Fibroblast of lung (primary cell): ENCODE data around the gene LGR6. TPM values are rescaled to one million over a fixed set of nuclear protein-coding genes. Genes with fewer than 3 reads are reported as not detected.
"Not testable (repeated sequence)": the region's sequence is repeated elsewhere in the genome, so short reads cannot be mapped to it uniquely, and the experiment has no call there.

ENCODE experiments used
- DNase-seq, 2 donors: peaks; one replicate each; pipeline versions ENCODE4 v3.0.0 to v3.0.0-alpha.2; 2010; ENCODE audit warnings: low read depth in 2 of 2
- H2AFZ ChIP-seq: 2 replicates; pipeline ENCODE4 v1.5.1; 2012; ENCODE audit warnings: low read length, control low read depth, inconsistent platforms
- H3K27ac ChIP-seq: 2 replicates; pipeline ENCODE4 v1.5.1; 2011; ENCODE audit warnings: low read length, control low read depth; ENCODE audit not compliant: insufficient read depth
- H3K27me3 ChIP-seq: 2 replicates; pipeline ENCODE4 v1.5.1; 2011; ENCODE audit warnings: mild to moderate bottlenecking, low read length; ENCODE audit not compliant: control insufficient read depth, insufficient read depth
- H3K36me3 ChIP-seq: 2 replicates; pipeline ENCODE4 v1.5.1; 2011; ENCODE audit warnings: low read length; ENCODE audit not compliant: control insufficient read depth, insufficient read depth
- H3K4me1 ChIP-seq: 2 replicates; pipeline ENCODE4 v1.5.1; 2011; ENCODE audit warnings: low read length; ENCODE audit not compliant: control insufficient read depth, insufficient read depth; ENCODE audit errors: extremely low read depth
- H3K4me2 ChIP-seq: 2 replicates; pipeline ENCODE4 v1.5.1; 2011; ENCODE audit warnings: low read length, control low read depth; ENCODE audit not compliant: insufficient read depth; ENCODE audit errors: extremely low read depth
- H3K4me3 ChIP-seq, 4 experiments: fragments of 200-600 bp in 1 of 4; sonication (generic) in 1 of 4; replicated peaks in 1 of 4; 2 replicates each; pipeline ENCODE4 v1.5.1; 2011 to 2016; ENCODE audit warnings: low read length in 4 of 4, low read depth in 3 of 4, mild to moderate bottlenecking in 3 of 4, control low read depth in 2 of 4, inconsistent platforms in 1 of 4, mixed read lengths in 1 of 4; ENCODE audit not compliant: insufficient read depth in 1 of 4; ENCODE audit errors: control extremely low read depth in 1 of 4
- H3K79me2 ChIP-seq: 2 replicates; pipeline ENCODE4 v1.5.1; 2012; ENCODE audit warnings: mild to moderate bottlenecking, low read length, inconsistent platforms; ENCODE audit not compliant: control insufficient read depth, insufficient read depth
- H3K9ac ChIP-seq: 2 replicates; pipeline ENCODE4 v1.5.1; 2011; ENCODE audit warnings: mild to moderate bottlenecking, low read length, control low read depth; ENCODE audit not compliant: insufficient read depth
- H3K9me3 ChIP-seq: 2 replicates; pipeline ENCODE4 v1.5.1; 2012; ENCODE audit warnings: low read depth, low read length; ENCODE audit not compliant: control insufficient read depth, insufficient read depth
- H4K20me1 ChIP-seq: 2 replicates; pipeline ENCODE4 v1.5.1; 2011; ENCODE audit warnings: low read length; ENCODE audit not compliant: control insufficient read depth, insufficient read depth; ENCODE audit errors: extremely low read depth
- EZH2 ChIP-seq: IDR thresholded peaks from 2 replicates; pipeline ENCODE4 v1.5.1; 2012; ENCODE audit warnings: low read length, control low read depth, mild to moderate bottlenecking; ENCODE audit errors: missing control alignments
- polyA plus RNA-seq, 2 donors: library from polyadenylated mRNA; depleted of rRNA in 1 of 2; stranded (reverse) in 1 of 2; unstranded in 1 of 2; fragments of >200 nt; gene quantifications; 2 replicates each; pipeline ENCODE4 v1.2.1, GENCODE V29; 2011 to 2012; ENCODE audit warnings: missing spikeins in 1 of 2
- total RNA-seq: library from RNA; depleted of rRNA; stranded (reverse); fragments of >200 nt; gene quantifications from 2 replicates; pipeline ENCODE4 v1.2.1, GENCODE V29; 2014
- TF ChIP-seq, protein P1 (sequence below), 2 donors: IDR thresholded peaks in 1 of 2; conservative IDR thresholded peaks in 1 of 2; 1 replicate in 1 of 2; 2 replicates in 1 of 2; pipeline ENCODE4 v1.5.1; 2011 to 2012; ENCODE audit warnings: low read length in 2 of 2, control low read depth in 1 of 2, inconsistent platforms in 1 of 2, low read depth in 1 of 2, mild to moderate bottlenecking in 1 of 2

The LGR6 gene
- total and polyA plus RNA-seq, 2 donors (not counting 1 experiment from before 2014, with no cell fraction given): 0.02 TPM; not detected in 1

DNA sequence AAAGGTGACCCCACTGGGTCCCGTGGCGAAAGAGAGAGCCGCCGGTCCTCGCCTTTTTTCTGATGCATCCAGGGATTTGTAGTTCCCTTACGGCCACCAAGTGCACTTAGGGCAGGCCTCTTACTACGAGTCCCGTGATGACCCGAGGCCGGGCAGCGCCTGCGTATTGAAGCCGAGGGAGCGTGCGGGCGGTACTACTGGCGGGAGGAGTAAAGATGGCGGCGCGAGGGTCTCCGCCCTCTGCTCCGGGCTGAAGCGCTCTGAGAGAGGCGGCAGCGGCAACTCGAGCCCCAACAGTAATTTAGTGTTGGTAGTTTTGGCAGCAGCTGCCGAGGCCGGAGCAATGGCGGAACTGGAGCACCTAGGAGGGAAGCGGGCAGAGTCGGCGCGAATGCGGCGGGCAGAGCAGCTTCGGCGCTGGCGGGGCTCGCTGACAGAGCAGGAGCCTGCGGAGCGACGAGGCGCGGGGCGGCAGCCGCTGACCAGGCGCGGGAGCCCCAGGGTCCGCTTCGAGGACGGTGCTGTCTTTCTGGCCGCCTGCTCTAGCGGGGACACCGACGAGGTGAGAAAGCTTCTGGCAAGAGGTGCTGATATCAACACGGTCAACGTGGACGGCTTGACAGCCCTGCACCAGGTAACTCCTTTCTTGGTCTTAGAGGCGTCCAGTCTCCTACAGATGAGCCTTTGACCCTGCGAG, 155.1 kb downstream of the LGR6 start, which contains the start of gene PPP1R12B:
Gene PPP1R12B, plus strand, starts transcription at position 191 of the 697 bp plus-strand sequence. Its CDS starts 153 bp downstream, at position 344.
- Histone ChIP-seq H3K4me1 (no peaks in the 10 kb centered on the region), H3K4me3 (peak within 1 kb of the TSS; percentile 63 to 98 (median 86)), H3K27ac (peak within 1 kb of the TSS; percentile 96), H4K20me1 (no peaks in the 10 kb centered on the region), H3K79me2 (peaks cover 12% of the 10 kb centered on the region), H3K9ac (peak within 1 kb of the TSS; percentile 99), H3K27me3 (no peaks in the 10 kb centered on the region), H3K9me3 (no peaks in the 10 kb centered on the region), H2AFZ (peak within 1 kb of the TSS; percentile 87), H3K4me2 (peak within 1 kb of the TSS; percentile 93), H3K36me3 (no peaks in the 10 kb centered on the region)
- TF ChIP-seq, protein P1, sequence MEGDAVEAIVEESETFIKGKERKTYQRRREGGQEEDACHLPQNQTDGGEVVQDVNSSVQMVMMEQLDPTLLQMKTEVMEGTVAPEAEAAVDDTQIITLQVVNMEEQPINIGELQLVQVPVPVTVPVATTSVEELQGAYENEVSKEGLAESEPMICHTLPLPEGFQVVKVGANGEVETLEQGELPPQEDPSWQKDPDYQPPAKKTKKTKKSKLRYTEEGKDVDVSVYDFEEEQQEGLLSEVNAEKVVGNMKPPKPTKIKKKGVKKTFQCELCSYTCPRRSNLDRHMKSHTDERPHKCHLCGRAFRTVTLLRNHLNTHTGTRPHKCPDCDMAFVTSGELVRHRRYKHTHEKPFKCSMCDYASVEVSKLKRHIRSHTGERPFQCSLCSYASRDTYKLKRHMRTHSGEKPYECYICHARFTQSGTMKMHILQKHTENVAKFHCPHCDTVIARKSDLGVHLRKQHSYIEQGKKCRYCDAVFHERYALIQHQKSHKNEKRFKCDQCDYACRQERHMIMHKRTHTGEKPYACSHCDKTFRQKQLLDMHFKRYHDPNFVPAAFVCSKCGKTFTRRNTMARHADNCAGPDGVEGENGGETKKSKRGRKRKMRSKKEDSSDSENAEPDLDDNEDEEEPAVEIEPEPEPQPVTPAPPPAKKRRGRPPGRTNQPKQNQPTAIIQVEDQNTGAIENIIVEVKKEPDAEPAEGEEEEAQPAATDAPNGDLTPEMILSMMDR (conservative IDR thresholded peaks at IDR 0.05 in 1 of 2, IDR thresholded peaks at IDR 0.05 in 1 of 2; ENCODE audit: low read depth in 1 of 2, low read length in 2 of 2): no peak
- TF ChIP-seq EZH2: no peak
- DNase-seq: peak; percentile 99

- Histone ChIP-seq H2AFZ (peak overlapping the region; percentile 87), H3K4me2 (peak overlapping the region; percentile 93), H3K27me3 (no peaks in the 10 kb centered on the region), H4K20me1 (no peaks in the 10 kb centered on the region), H3K4me3 (peak overlapping the region; percentile 63 to 98 (median 86)), H3K9ac (peak overlapping the region; percentile 99), H3K79me2 (peaks cover 12% of the 10 kb centered on the region), H3K9me3 (no peaks in the 10 kb centered on the region), H3K4me1 (no peaks in the 10 kb centered on the region), H3K36me3 (no peaks in the 10 kb centered on the region), H3K27ac (peak overlapping the region; percentile 96)
- TF ChIP-seq, protein P1 (conservative IDR thresholded peaks at IDR 0.05 in 1 of 2, IDR thresholded peaks at IDR 0.05 in 1 of 2; ENCODE audit: low read depth in 1 of 2, low read length in 2 of 2): no peak
- no peak for TF ChIP-seq EZH2
- peak; percentile 67 to 75 for DNase-seq
These were observed 155.8 kb downstream of the LGR6 start for GRCh38 chr1:202349206-202349928.

GRCh38 chr1:202351725-202352124, 158.1 kb downstream of the LGR6 start:
- no peaks in the 10 kb centered on the region for H3K27me3 ChIP-seq
- DNase-seq: peak; percentile 22 to 49

DNA sequence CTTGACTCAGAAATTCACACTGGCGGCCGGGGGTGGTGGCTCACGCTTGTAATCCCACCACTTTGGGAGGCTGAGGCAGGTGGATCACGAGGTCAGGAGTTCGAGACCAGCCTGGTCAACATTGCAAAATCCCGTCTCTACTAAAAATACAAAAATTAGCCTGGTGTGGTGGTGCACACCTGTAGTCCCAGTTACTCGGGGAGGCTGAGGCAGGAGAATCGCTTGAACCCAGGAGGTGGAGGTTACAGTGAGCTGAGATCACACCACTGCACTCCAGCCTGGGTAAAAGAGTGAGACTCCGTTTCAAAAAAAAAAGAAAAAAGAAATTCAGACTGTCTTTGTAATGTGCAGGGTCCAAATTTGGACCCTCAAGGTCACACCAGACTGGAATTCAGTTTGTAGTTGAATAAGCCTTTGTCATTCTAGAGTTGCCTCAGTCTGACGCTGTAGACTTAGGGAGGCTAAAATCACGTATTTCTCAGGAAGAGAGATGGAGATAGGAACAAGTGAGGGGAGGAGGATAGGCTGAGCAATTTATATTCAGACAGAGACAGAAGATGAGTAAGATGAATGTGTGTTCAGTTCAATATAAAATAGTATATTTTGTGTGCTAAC, 159.1 kb downstream of the LGR6 start:
- not testable (repeated sequence) for H3K27me3 ChIP-seq, H3K9ac ChIP-seq, DNase-seq, H3K36me3 ChIP-seq, H3K4me3 ChIP-seq, H3K27ac ChIP-seq, H2AFZ ChIP-seq, H3K4me1 ChIP-seq, H3K9me3 ChIP-seq, H4K20me1 ChIP-seq, H3K4me2 ChIP-seq
- peaks cover 12% of the 10 kb centered on the region for H3K79me2 ChIP-seq

More at GRCh38 chr1:202351725-202352124, 158.1 kb downstream of the LGR6 start:
- no peak overlapping the region for H3K9ac ChIP-seq
- H2AFZ ChIP-seq: no peak overlapping the region
- no peaks in the 10 kb centered on the region for H3K4me1 ChIP-seq
- no peak overlapping the region for H3K4me3 ChIP-seq
- no peaks in the 10 kb centered on the region for H3K36me3 ChIP-seq
- TF ChIP-seq, protein P1 (conservative IDR thresholded peaks at IDR 0.05 in 1 of 2, IDR thresholded peaks at IDR 0.05 in 1 of 2; ENCODE audit: low read depth in 1 of 2, low read length in 2 of 2): no peak
- no peak for TF ChIP-seq EZH2
- peak overlapping the region; percentile 17 for H3K4me2 ChIP-seq
- no peaks in the 10 kb centered on the region for H4K20me1 ChIP-seq
- peaks cover 12% of the 10 kb centered on the region for H3K79me2 ChIP-seq
- H3K9me3 ChIP-seq: no peaks in the 10 kb centered on the region
- H3K27ac ChIP-seq: no peak overlapping the region
